ENCODE measurements around the gene MCCC2.
"Not testable (repeated sequence)": the region's sequence is repeated elsewhere in the genome, so short reads cannot be mapped to it uniquely, and the experiment has no call there.

The MCCC2 gene

GRCh38 chr5:71586941-71587765 lies at the start of gene MCCC2:
MCCC2 (plus strand) TSS chr5:71587340; CDS start chr5:71587426, 86 bp downstream.
- peak; percentile 43 for DNase-seq (ENCODE audit: low spot score)

DNA sequence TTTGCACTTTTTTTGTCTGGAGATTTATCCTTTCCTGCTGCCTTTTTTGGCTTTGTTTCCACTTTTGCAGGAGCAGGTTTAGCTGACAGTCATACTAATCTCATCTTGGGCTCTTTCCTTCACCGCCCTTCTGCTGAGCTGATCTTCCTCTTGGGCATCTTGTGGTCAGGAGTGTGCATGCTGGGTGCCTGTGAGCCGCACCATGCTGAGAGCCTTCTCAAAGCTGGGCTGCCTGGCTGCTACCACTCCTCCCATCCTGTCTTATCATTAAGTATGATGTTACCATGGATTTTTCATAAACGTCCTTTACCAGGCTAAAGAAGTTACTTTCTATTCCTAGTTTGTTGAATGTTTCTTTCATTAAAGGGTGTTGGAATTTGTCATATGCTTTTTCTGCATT lies 49.5 kb upstream of the MCCC2 start:
- peak; percentile 22 for DNase-seq (ENCODE audit: low spot score)

DNA sequence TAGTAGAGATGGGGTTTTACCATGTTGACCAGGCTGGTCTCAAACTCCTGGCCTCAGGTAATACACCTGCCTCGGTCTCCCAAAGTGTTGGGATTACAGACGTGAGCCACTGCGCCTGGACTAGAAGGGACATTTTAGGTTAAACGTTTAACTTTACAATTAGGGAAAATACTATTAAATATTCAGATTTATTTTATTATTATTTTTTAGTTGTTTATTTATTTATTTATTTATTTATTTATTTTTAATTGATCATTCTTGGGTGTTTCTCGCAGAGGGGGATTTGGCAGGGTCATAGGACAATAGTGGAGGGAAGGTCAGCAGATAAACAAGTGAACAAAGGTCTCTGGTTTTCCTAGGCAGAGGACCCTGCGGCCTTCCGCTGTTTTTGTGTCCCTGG lies 36.3 kb upstream of the MCCC2 start:
- not testable (repeated sequence) for DNase-seq (ENCODE audit: low spot score)

DNA sequence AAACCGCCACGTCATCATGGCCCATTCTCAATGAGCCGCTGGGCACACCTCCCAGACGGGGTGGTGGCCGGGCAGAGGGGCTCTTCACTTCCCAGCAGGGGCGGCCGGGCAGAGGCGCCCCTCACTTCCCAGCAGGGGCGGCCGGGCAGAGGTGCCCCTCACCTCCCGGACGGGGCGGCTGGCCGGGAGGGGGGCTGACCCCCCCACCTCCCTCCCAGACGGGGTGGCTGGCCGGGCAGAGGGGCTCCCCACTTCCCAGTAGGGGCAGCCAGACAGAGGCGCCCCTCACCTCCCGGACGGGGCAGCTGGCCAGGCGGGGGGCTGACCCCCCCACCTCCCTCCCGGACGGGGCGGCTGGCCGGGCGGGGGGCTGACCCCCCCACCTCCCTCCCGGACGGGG lies 35.6 kb upstream of the MCCC2 start:
- not testable (repeated sequence) for DNase-seq (ENCODE audit: low spot score)

DNA sequence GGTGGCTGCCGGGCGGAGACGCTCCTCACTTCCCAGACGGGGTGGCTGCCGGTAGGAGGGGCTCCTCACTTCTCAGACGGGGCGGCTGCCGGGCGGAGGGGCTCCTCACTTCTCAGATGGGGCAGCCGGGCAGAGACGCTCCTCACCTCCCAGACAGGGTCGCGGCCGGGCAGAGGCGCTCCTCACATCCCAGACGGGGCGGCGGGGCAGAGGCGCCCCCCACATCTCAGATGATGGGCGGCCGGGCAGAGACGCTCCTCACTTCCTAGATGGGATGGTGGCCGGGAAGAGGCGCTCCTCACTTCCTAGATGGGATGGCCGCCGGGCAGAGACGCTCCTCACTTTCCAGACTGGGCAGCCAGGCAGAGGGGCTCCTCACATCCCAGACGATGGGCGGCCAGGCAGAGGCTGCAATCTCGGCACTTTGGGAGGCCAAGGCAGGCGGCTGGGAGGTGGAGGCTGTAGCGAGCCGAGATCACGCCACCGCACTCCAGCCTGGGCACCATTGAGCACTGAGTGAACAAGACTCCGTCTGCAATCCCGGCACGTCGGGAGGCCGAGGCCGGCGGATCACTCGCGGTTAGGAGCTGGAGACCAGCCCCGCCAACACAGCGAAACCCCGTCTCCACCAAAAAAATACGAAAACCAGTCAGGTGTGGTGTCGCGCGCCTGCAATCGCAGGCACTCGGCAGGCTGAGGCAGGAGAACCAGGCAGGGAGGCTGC lies 35.0 kb upstream of the MCCC2 start:
- not testable (repeated sequence) for DNase-seq (ENCODE audit: low spot score)

DNA sequence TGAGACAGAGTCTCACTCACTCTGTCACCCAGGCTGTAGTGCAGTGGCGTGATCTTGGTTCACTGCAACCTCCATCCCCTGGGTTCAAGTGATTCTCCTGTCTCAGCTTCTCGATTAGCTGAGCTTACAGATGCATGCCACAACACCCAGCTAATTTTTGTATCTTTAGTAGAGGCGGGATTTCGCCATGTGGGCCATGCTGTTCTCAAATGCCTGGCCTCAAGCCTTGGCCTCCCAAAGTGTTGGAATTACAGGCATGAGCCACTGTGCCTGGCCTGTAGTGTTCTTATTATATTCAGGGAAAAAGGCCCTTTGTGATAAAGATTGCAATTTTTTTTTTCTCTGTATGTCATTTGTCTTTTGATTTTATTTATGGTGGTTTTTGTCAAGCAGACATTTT lies 24.0 kb upstream of the MCCC2 start:
- no peak for DNase-seq (ENCODE audit: low spot score)

- DNase-seq (ENCODE audit: low spot score): no peak
Observed at GRCh38 chr5:71564895-71565294, 22.2 kb upstream of the MCCC2 start.

DNA sequence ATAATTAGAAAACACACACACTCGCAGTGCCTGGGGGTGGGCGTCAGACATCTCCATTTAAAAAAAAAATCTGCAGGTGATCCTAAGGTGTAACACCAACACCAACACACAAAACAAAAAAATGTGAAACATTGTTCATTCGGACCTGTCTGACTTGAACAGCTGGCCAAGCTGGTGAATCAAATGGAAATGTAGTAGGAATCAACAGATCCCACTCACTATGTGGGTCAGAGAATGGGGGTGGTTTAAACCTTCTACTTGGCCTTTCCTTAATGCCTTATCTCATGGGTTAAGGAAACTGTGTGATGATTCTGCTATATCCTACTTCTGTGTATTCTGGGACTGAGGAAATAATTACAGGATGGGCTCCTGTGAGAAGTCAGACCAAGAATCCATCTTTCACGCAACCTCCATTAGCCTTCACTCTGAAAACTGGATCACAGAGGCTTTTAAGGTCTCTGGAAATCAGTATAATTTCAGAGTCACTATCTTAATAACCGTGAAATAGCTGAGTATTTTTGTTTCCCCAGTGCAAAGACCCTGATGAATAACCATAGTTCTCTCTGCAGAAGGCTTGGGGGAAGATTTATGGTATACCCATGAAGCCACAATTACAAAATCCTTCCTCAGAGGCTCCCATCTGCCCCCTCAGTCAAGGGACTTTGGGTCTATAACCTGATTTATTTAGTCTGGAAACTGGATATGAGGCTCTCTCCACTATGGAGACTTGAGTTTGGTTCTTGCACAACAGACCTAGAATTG lies 17.2 kb upstream of the MCCC2 start:
- DNase-seq (ENCODE audit: low spot score): no peak

- DNase-seq (ENCODE audit: low spot score): not testable (repeated sequence)
Observed at GRCh38 chr5:71571811-71572210, 15.3 kb upstream of the MCCC2 start.

GRCh38 chr5:71573591-71573990 lies 13.5 kb upstream of the MCCC2 start:
- DNase-seq (ENCODE audit: low spot score): no peak

DNA sequence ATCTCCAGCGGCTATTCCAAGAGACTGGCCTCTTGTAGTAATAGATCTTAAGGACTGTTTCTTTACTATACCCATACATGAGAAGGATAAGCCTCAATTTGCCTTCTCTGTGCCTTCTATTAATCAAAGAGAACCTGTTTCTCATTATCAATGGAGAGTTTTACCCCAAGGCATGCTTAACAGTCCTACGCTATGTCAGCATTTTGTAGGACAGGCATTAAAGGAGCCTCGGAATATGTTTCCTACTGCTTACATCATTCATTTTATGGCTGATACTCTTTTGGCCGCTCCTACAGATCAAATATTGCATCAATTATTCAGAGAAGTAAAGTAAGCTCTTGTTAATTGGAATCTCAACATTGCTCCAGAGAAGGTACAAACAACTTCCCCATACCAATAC lies 11.6 kb upstream of the MCCC2 start:
- DNase-seq (ENCODE audit: low spot score): not testable (repeated sequence)

GRCh38 chr5:71576241-71576640 lies 10.9 kb upstream of the MCCC2 start:
- DNase-seq (ENCODE audit: low spot score): no peak

DNA sequence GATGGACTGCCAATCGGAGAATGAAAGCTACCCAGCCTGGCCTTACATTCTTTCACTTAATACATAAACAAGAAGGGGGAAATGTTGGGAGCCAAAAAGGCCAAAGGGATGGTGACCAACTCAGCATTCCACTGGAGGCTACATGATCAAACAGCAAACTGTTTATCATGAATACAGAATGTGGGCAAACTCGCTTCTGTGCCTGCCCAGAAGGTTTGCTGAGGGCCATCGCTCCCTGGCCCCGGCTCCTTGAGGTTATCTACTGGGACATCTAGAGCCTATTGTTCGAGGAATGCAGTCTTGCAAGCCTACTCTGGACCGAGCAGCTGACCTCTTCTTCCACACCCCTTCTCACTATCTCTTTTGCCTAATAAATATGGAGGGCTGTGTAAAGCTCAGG lies 9.3 kb upstream of the MCCC2 start:
- DNase-seq (ENCODE audit: low spot score): not testable (repeated sequence)

GRCh38 chr5:71582945-71583584 lies 4.1 kb upstream of the MCCC2 start:
- no peak for DNase-seq (ENCODE audit: low spot score)

GRCh38 chr5:71586052-71586940 lies 844 bp upstream of the MCCC2 start:
- DNase-seq (ENCODE audit: low spot score): no peak

GRCh38 chr5:71587766-71588532 lies 809 bp downstream of the MCCC2 start:
- no peak for DNase-seq (ENCODE audit: low spot score)

GRCh38 chr5:71588533-71588885 lies 1.4 kb downstream of the MCCC2 start:
- no peak for DNase-seq (ENCODE audit: low spot score)

- no peak for DNase-seq (ENCODE audit: low spot score)
Observed at GRCh38 chr5:71589903-71590302, 2.8 kb downstream of the MCCC2 start.

DNA sequence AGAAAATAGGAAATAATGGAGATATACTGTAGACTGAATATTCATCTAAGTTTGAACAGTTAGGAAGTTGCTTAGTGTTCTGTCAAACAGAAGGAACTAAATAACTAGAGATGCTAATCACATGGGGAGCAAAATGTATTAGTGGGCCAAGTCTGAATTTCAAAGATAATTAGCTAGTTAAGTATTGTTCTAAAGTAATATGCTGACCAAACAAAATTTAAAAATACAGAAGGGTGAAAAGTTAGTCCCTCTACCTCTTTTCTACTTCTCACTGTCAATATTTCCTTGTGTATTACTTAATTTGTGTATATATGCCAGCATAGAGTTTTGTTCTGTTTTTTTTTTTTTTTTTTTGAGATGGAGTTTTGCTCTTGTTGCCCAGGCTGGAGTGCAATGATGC lies 4.0 kb downstream of the MCCC2 start:
- no peak for DNase-seq (ENCODE audit: low spot score)

DNA sequence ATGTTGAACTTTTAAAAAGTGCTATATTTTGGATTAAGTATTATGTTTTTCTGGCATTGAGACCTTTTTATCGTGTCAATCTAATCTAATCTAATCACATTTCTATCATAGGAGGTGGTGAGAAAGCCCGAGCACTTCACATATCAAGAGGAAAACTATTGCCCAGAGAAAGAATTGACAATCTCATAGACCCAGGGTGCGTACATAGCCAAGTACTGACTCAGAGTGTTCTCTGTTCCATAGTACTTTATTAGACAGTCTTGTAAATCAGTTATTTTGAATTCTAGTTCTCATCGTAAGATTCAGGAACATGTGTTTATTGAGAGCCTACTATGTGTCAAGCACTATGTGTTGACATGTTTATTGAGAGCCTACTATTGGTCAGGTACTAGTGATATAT lies 9.0 kb downstream of the MCCC2 start:
- no peak for DNase-seq (ENCODE audit: low spot score)

Data from D341Med (cell line).